HG03135 (cell line): ENCODE measurements around the gene KL.

Source experiments
- ATAC-seq: cut with Tn5 transposase; IDR thresholded peaks from one replicate; pipeline ENCODE4 v1.9.1; 2021; ENCODE audit warnings: mild to moderate bottlenecking, moderate library complexity; ENCODE audit not compliant: unreplicated experiment

KL gene

GRCh38 chr13:33016414-33017322 lies at the start of gene KL:
Gene KL, plus strand, starts transcription at chr13:33016423. Its CDS starts 18 bp downstream, at chr13:33016441.
- ATAC-seq = peak; percentile 27

- no peak for ATAC-seq
Measured at GRCh38 chr13:32967584-32968182, 48.5 kb upstream of the KL start.

- ATAC-seq = no peak
Measured at GRCh38 chr13:32968316-32968715, 47.9 kb upstream of the KL start.

- ATAC-seq = no peak
Measured at GRCh38 chr13:32968793-32969192, 47.4 kb upstream of the KL start.

GRCh38 chr13:32969516-32969941 lies 46.7 kb upstream of the KL start:
- ATAC-seq = peak; percentile 74

GRCh38 chr13:32976056-32976805 lies 40.0 kb upstream of the KL start:
- no peak for ATAC-seq

GRCh38 chr13:32976912-32977311 lies 39.3 kb upstream of the KL start:
- ATAC-seq = no peak

GRCh38 chr13:32977321-32977720 lies 38.9 kb upstream of the KL start:
- no peak for ATAC-seq

- ATAC-seq = no peak
Measured at GRCh38 chr13:32978278-32978677, 37.9 kb upstream of the KL start.

GRCh38 chr13:32983058-32983457 lies 33.2 kb upstream of the KL start:
- no peak for ATAC-seq

- ATAC-seq = no peak
Measured at GRCh38 chr13:32984857-32985626, 31.2 kb upstream of the KL start.

GRCh38 chr13:32986552-32986951 lies 29.7 kb upstream of the KL start:
- ATAC-seq = no peak

- ATAC-seq = no peak
Measured at GRCh38 chr13:32987462-32987861, 28.8 kb upstream of the KL start.

- ATAC-seq = no peak
Measured at GRCh38 chr13:32988608-32989289, 27.5 kb upstream of the KL start.

GRCh38 chr13:32989290-32989667 lies 26.9 kb upstream of the KL start:
- no peak for ATAC-seq

- ATAC-seq = no peak
Measured at GRCh38 chr13:32989942-32990341, 26.3 kb upstream of the KL start.

GRCh38 chr13:32993145-32993544 lies 23.1 kb upstream of the KL start:
- no peak for ATAC-seq

- no peak for ATAC-seq
Measured at GRCh38 chr13:32997399-32997798, 18.8 kb upstream of the KL start.

- ATAC-seq = no peak
Measured at GRCh38 chr13:32998966-32999365, 17.3 kb upstream of the KL start.

- no peak for ATAC-seq
Measured at GRCh38 chr13:33000365-33000764, 15.9 kb upstream of the KL start.
